ENCODE results near the gene PTRH2. TPM values are rescaled to one million over a fixed set of nuclear protein-coding genes. Genes with fewer than 3 reads are reported as not detected.
"Not testable (repeated sequence)": the region's sequence is repeated elsewhere in the genome, so short reads cannot be mapped to it uniquely, and the experiment has no call there.

PTRH2 gene
- 10 to 100 TPM; 41.7 to 54.7 TPM for total RNA-seq

GRCh38 chr17:59707149-59707970 is at the start of gene PTRH2, which contains the start of gene VMP1:
Gene PTRH2, minus strand, starts transcription at chr17:59707430. Its CDS starts 9,452 bp downstream, at chr17:59697978.
Gene VMP1, plus strand, starts transcription at chr17:59707654. Its CDS starts 23,793 bp downstream, at chr17:59731447.
- peak; percentile 97 for DNase-seq
- Mint-ChIP-seq H3K4me3 (peak within 1 kb of the TSS; percentile 92), H3K36me3 (ENCODE audit: low read depth) (peaks cover 37% of the 10 kb centered on the region), H3K27me3 (no peaks in the 10 kb centered on the region), H3K9me3 (ENCODE audit: low read depth) (no peaks in the 10 kb centered on the region), H3K4me1 (peaks cover 60% of the 10 kb centered on the region), H3K27ac (peak within 1 kb of the TSS; percentile 96)
- intact Hi-C loops (cut with DNase I, micrococcal nuclease): loop anchor here (1.0 to 10.0 kb wide), 15 partner anchors 79 to 1373 kb away; partner anchors contain the start of genes CLTC (in 2 of the 2), RPS6KB1 (in 2 of the 2), DHX40 (in 1 of the 2) and HEATR6 (in 1 of the 2)
- peak; percentile 99 for ATAC-seq
- ChIA-PET CTCF (interaction anchor here (0.6 to 3.5 kb wide), 14 partner anchors 24 to 495 kb away, joined by 3 to 15 read pairs (median 3); partner anchors contain the start of gene CLTC), POLR2A (interaction anchor here (0.5 to 3.1 kb wide), 14 partner anchors 44 to 430 kb away, joined by 3 to 20 read pairs (median 4); partner anchors contain the start of genes CLTC and DHX40)

GRCh38 chr17:59756236-59756818 is 49.1 kb upstream of the PTRH2 start:
- H3K4me1 Mint-ChIP-seq: peaks cover 76% of the 10 kb centered on the region
- intact Hi-C loops (cut with DNase I, micrococcal nuclease): no loop called here
- no peak overlapping the region for H3K4me3 Mint-ChIP-seq

DNA sequence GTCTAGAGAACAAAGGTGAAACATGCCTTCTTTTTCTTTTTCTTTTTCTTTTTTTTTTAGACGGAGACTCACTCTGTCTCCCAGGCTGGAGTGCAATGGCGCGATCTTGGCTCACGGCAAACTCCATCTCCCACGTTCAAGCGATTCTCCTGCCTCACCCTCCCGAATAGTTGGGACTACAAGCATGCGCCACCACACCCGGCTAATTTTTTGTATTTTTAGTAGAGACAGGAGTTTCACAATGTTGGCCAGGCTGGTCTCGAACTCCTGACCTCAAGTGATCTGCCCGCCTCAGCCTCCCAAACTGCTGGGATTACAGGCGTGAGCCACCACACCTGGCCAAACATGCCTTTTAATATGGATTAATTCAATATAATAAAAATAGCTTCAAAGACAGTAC is 47.8 kb upstream of the PTRH2 start:
- H3K9me3 Mint-ChIP-seq (ENCODE audit: low read depth); ATAC-seq; H3K27me3 Mint-ChIP-seq; intact Hi-C loops (cut with DNase I, micrococcal nuclease); DNase-seq: not testable (repeated sequence)
- Mint-ChIP-seq H3K27ac (peak overlapping the region; percentile 92), H3K4me3 (peak overlapping the region; percentile 66), H3K4me1 (peaks cover 72% of the 10 kb centered on the region), H3K36me3 (ENCODE audit: low read depth) (peaks cover 42% of the 10 kb centered on the region)
- ChIA-PET POLR2A (interaction anchor here (0.6 to 5.5 kb wide), 12 partner anchors 24 to 186 kb away, joined by 3 to 252 read pairs (median 12); partner anchors contain the start of genes PTRH2 and VMP1), CTCF (interaction anchor here (0.9 to 9.0 kb wide), 9 partner anchors 7 to 282 kb away, joined by 4 to 113 read pairs (median 44); no protein-coding TSS in a partner anchor)

More at GRCh38 chr17:59756236-59756818, 49.1 kb upstream of the PTRH2 start:
- CTCF ChIA-PET: interaction anchor here (9.0 kb wide), 1 partner anchor 73 kb away, joined by 113 read pairs; no protein-coding TSS in a partner anchor
- no peak for DNase-seq
- no peaks in the 10 kb centered on the region for H3K27me3 Mint-ChIP-seq
- H3K27ac Mint-ChIP-seq: peak overlapping the region; percentile 92
- H3K9me3 Mint-ChIP-seq (ENCODE audit: low read depth): peaks cover 7% of the 10 kb centered on the region
- H3K36me3 Mint-ChIP-seq (ENCODE audit: low read depth): peaks cover 51% of the 10 kb centered on the region
- no peak for ATAC-seq
- POLR2A ChIA-PET: interaction anchor here (5.1 kb wide), 1 partner anchor 84 kb away, joined by 252 read pairs; no protein-coding TSS in a partner anchor

DNA sequence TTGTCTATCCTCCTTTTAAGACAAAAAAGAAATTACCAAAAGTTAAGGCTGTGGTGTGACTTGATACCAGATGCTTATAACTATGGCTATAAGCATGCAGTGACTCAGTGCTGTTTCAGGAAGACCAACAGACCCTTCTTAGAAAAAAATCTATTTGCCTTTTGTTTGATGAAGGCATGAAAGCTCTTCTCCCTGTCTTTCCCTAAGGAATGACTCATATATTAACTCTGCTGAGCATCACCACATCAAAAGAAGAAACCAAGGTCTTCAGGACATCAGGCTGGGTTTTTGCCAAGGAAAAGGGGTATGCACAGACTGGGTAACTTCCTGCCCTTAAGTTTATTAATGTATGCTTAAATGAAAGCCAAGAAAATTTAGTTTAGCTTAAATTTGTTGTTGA is 47.3 kb upstream of the PTRH2 start:
- peaks cover 3% of the 10 kb centered on the region for H3K9me3 Mint-ChIP-seq (ENCODE audit: low read depth)
- ATAC-seq (peak; percentile 66), DNase-seq (no peak)
- CTCF ChIA-PET: interaction anchor here (0.7 to 9.0 kb wide), 17 partner anchors 8 to 286 kb away, joined by 3 to 113 read pairs (median 11); partner anchors contain the start of gene RNFT1
- no peaks in the 10 kb centered on the region for H3K27me3 Mint-ChIP-seq
- H3K4me3 Mint-ChIP-seq: peak overlapping the region; percentile 66
- peaks cover 70% of the 10 kb centered on the region for H3K4me1 Mint-ChIP-seq
- POLR2A ChIA-PET: interaction anchor here (0.6 to 5.5 kb wide), 15 partner anchors 9 to 186 kb away, joined by 3 to 252 read pairs (median 7); partner anchors contain the start of genes PTRH2 and VMP1
- peaks cover 39% of the 10 kb centered on the region for H3K36me3 Mint-ChIP-seq (ENCODE audit: low read depth)
- intact Hi-C loops (cut with DNase I, micrococcal nuclease): loop anchor here (1.0 kb wide), 7 partner anchors 8 to 90 kb away; no protein-coding TSS in a partner anchor
- peak overlapping the region; percentile 92 for H3K27ac Mint-ChIP-seq

- ChIA-PET POLR2A (interaction anchor here (0.5 to 5.5 kb wide), 16 partner anchors 9 to 197 kb away, joined by 3 to 252 read pairs (median 6); partner anchors contain the start of genes PTRH2 and VMP1), CTCF (interaction anchor here (0.5 to 9.0 kb wide), 25 partner anchors 9 to 714 kb away, joined by 3 to 113 read pairs (median 5); partner anchors contain the start of gene RNFT1)
- H3K27ac Mint-ChIP-seq: peak overlapping the region; percentile 92
- intact Hi-C loops (cut with DNase I, micrococcal nuclease): loop anchor here (1.0 to 2.0 kb wide), 11 partner anchors 9 to 187 kb away; partner anchors contain the start of genes RPS6KB1 (in 1 of the 2) and TUBD1 (in 1 of the 2)
- H3K9me3 Mint-ChIP-seq (ENCODE audit: low read depth): no peaks in the 10 kb centered on the region
- peak; percentile 47 for ATAC-seq
- no peak for DNase-seq
- peaks cover 71% of the 10 kb centered on the region for H3K4me1 Mint-ChIP-seq
- no peaks in the 10 kb centered on the region for H3K27me3 Mint-ChIP-seq
- peaks cover 32% of the 10 kb centered on the region for H3K36me3 Mint-ChIP-seq (ENCODE audit: low read depth)
- peak overlapping the region; percentile 66 for H3K4me3 Mint-ChIP-seq
Observed at GRCh38 chr17:59753522-59754467, 46.6 kb upstream of the PTRH2 start.

- H3K36me3 Mint-ChIP-seq (ENCODE audit: low read depth): peaks cover 25% of the 10 kb centered on the region
- peak overlapping the region; percentile 92 for H3K27ac Mint-ChIP-seq
- ChIA-PET POLR2A (interaction anchor here (0.6 to 5.5 kb wide), 19 partner anchors 8 to 140 kb away, joined by 3 to 252 read pairs (median 6); partner anchors contain the start of genes RPS6KB1, TUBD1 and VMP1), CTCF (interaction anchor here (0.7 to 9.0 kb wide), 20 partner anchors 10 to 324 kb away, joined by 3 to 113 read pairs (median 6); no protein-coding TSS in a partner anchor)
- H3K9me3 Mint-ChIP-seq (ENCODE audit: low read depth): no peaks in the 10 kb centered on the region
- H3K27me3 Mint-ChIP-seq: no peaks in the 10 kb centered on the region
- DNase-seq (no peak), ATAC-seq (no peak)
- intact Hi-C loops (cut with DNase I, micrococcal nuclease): loop anchor here (1.0 to 2.0 kb wide), 4 partner anchors 84 to 188 kb away; partner anchors contain the start of genes RPS6KB1 (in 1 of the 2) and TUBD1 (in 1 of the 2)
- peaks cover 67% of the 10 kb centered on the region for H3K4me1 Mint-ChIP-seq
- peak overlapping the region; percentile 66 for H3K4me3 Mint-ChIP-seq
Observed at GRCh38 chr17:59752922-59753321, 45.7 kb upstream of the PTRH2 start.

DNA sequence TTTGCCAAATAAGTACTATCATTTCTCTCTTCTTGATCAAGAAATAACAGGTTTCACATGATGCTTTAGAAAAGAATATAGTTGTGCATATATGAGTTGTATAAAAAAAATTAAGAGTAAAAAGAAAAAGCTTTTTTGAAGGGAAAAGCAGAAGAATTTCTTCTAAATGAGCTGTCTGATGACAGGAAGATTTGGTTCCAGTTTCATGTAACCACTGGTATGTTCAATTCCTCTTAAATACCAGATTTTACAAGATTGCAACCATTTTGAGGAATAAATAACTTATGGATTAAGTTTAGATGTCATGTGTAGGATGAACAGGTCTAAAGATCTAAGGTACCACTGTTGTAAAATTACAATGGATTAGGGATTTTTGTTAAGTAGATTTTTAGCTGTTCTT is 45.2 kb upstream of the PTRH2 start:
- intact Hi-C loops (cut with DNase I, micrococcal nuclease): loop anchor here (2.0 kb wide), 3 partner anchors 84 to 188 kb away; partner anchors contain the start of genes RPS6KB1 (in 1 of the 2) and TUBD1 (in 1 of the 2)
- peaks cover 63% of the 10 kb centered on the region for H3K4me1 Mint-ChIP-seq
- no peaks in the 10 kb centered on the region for H3K27me3 Mint-ChIP-seq
- POLR2A ChIA-PET: interaction anchor here (0.6 to 5.5 kb wide), 19 partner anchors 8 to 141 kb away, joined by 3 to 252 read pairs (median 5); partner anchors contain the start of genes RPS6KB1, TUBD1 and VMP1
- H3K36me3 Mint-ChIP-seq (ENCODE audit: low read depth): peaks cover 21% of the 10 kb centered on the region
- DNase-seq (no peak), ATAC-seq (no peak)
- H3K27ac Mint-ChIP-seq: peak overlapping the region; percentile 92
- H3K9me3 Mint-ChIP-seq (ENCODE audit: low read depth): no peaks in the 10 kb centered on the region
- H3K4me3 Mint-ChIP-seq: peak overlapping the region; percentile 63
- CTCF ChIA-PET: interaction anchor here (0.6 to 9.0 kb wide), 21 partner anchors 10 to 285 kb away, joined by 3 to 113 read pairs (median 5); partner anchors contain the start of genes PTRH2 and VMP1

GRCh38 chr17:59751955-59752413 is 44.8 kb upstream of the PTRH2 start:
- no peaks in the 10 kb centered on the region for H3K9me3 Mint-ChIP-seq (ENCODE audit: low read depth)
- ChIA-PET POLR2A (interaction anchor here (0.6 to 5.5 kb wide), 18 partner anchors 11 to 141 kb away, joined by 3 to 252 read pairs (median 4); partner anchors contain the start of genes PTRH2, RPS6KB1, TUBD1 and VMP1), CTCF (interaction anchor here (0.6 to 9.0 kb wide), 21 partner anchors 9 to 285 kb away, joined by 3 to 113 read pairs (median 5); partner anchors contain the start of genes PTRH2 and VMP1)
- peaks cover 20% of the 10 kb centered on the region for H3K36me3 Mint-ChIP-seq (ENCODE audit: low read depth)
- peaks cover 64% of the 10 kb centered on the region for H3K4me1 Mint-ChIP-seq
- DNase-seq (peak; percentile 46), ATAC-seq (peak; percentile 69)
- intact Hi-C loops (cut with DNase I, micrococcal nuclease): loop anchor here (2.0 kb wide), 3 partner anchors 85 to 189 kb away; partner anchors contain the start of genes RPS6KB1 (in 1 of the 2) and TUBD1 (in 1 of the 2)
- H3K4me3 Mint-ChIP-seq: peak overlapping the region; percentile 63
- H3K27ac Mint-ChIP-seq: peak overlapping the region; percentile 92
- H3K27me3 Mint-ChIP-seq: no peaks in the 10 kb centered on the region

- ATAC-seq (no peak), DNase-seq (no peak)
- ChIA-PET CTCF (interaction anchor here (0.5 to 9.0 kb wide), 11 partner anchors 11 to 288 kb away, joined by 3 to 113 read pairs (median 3); partner anchors contain the start of genes PTRH2, RPS6KB1, TUBD1 and VMP1), POLR2A (interaction anchor here (0.6 to 1.5 kb wide), 3 partner anchors 48 to 93 kb away, joined by 3 to 10 read pairs (median 4); no protein-coding TSS in a partner anchor)
- Mint-ChIP-seq H3K9me3 (ENCODE audit: low read depth) (peaks cover 2% of the 10 kb centered on the region), H3K4me1 (peaks cover 37% of the 10 kb centered on the region), H3K36me3 (ENCODE audit: low read depth) (peaks cover 9% of the 10 kb centered on the region), H3K27me3 (no peaks in the 10 kb centered on the region), H3K4me3 (no peak overlapping the region), H3K27ac (no peak overlapping the region)
- intact Hi-C loops (cut with DNase I, micrococcal nuclease): loop anchor here in 1 of 2 experiments (5.0 kb wide), 2 partner anchors 214 to 289 kb away; partner anchors contain the start of gene RNFT1
Observed at GRCh38 chr17:59748591-59748990, 41.4 kb upstream of the PTRH2 start.
